GM12865 (cell line): ENCODE measurements around the gene MMEL1.

Experiments
- DNase-seq: peaks from one replicate; pipeline ENCODE4 v3.0.0; 2010; ENCODE audit warnings: low read depth
- H3K4me3 ChIP-seq: 2 replicates; pipeline ENCODE4 v1.5.1; 2011; ENCODE audit warnings: mild to moderate bottlenecking, low read depth, low read length, control low read depth
- CTCF ChIP-seq: IDR thresholded peaks from 2 replicates; pipeline ENCODE4 v1.5.1; 2011; ENCODE audit warnings: low read length, control low read depth, low read depth, inconsistent platforms; ENCODE audit not compliant: insufficient read depth; ENCODE audit errors: missing control alignments

MMEL1 gene

GRCh38 chr1:2548068-2548589 is 84.7 kb downstream of the MMEL1 start:
- peak overlapping the region; percentile 81 for H3K4me3 ChIP-seq
- TF ChIP-seq CTCF: peak; percentile 93
- DNase-seq: peak; percentile 92

GRCh38 chr1:2547210-2548067 is 85.4 kb downstream of the MMEL1 start:
- no peak for TF ChIP-seq CTCF
- peak overlapping the region; percentile 81 for H3K4me3 ChIP-seq
- DNase-seq: peak; percentile 83

GRCh38 chr1:2546515-2547209 is 86.2 kb downstream of the MMEL1 start:
- H3K4me3 ChIP-seq: peak overlapping the region; percentile 81
- TF ChIP-seq CTCF: no peak
- peak; percentile 95 for DNase-seq

GRCh38 chr1:2545754-2546514 is 86.9 kb downstream of the MMEL1 start:
- no peak for TF ChIP-seq CTCF
- H3K4me3 ChIP-seq: peak overlapping the region; percentile 81
- DNase-seq: peak; percentile 95

GRCh38 chr1:2544875-2545640 is 87.8 kb downstream of the MMEL1 start:
- no peak overlapping the region for H3K4me3 ChIP-seq
- peak; percentile 26 for DNase-seq
- TF ChIP-seq CTCF: no peak
